Neural cell (in vitro differentiated cells): ENCODE results near the gene EIF4H. TPM values are rescaled to one million over a fixed set of nuclear protein-coding genes. Genes with fewer than 3 reads are reported as not detected.

Experiments used
- H2AFZ ChIP-seq: fragments of 200-600, 300-800 bp; sonication (generic), shearing (Covaris generic); 2 replicates; pipeline ENCODE4 v1.6.0; 2014; ENCODE audit warnings: low read depth, mild to moderate bottlenecking, antibody characterized with exemption, low read length, moderate library complexity
- H3F3A ChIP-seq: fragments of 200-600 bp; shearing (Covaris generic); 2 replicates; pipeline ENCODE4 v1.6.1; 2016; ENCODE audit warnings: mild to moderate bottlenecking, moderate library complexity, mixed read lengths, antibody characterized with exemption, low read length; ENCODE audit not compliant: insufficient read depth, poor library complexity, severe bottlenecking
- H3K27ac ChIP-seq: fragments of 200-600, 300-800 bp; sonication (generic), shearing (Covaris generic); 2 replicates; pipeline ENCODE4 v1.5.1; 2014; ENCODE audit warnings: mild to moderate bottlenecking, low read length, moderate library complexity
- H3K27me3 ChIP-seq: fragments of 300-800, 200-600 bp; sonication (generic), shearing (Covaris generic); 2 replicates; pipeline ENCODE4 v1.6.0; 2014; ENCODE audit warnings: mild to moderate bottlenecking, low read depth, low read length, moderate library complexity; ENCODE audit not compliant: insufficient read depth
- H3K36me3 ChIP-seq: fragments of 300-800, 200-600 bp; sonication (generic), shearing (Covaris generic); 2 replicates; pipeline ENCODE4 v1.5.1; 2014; ENCODE audit warnings: mild to moderate bottlenecking, antibody characterized with exemption, low read length, moderate library complexity; ENCODE audit not compliant: insufficient read depth
- H3K4me2 ChIP-seq: fragments of 300-800, 200-600 bp; sonication (generic), shearing (Covaris generic); 2 replicates; pipeline ENCODE4 v1.6.0; 2014; ENCODE audit warnings: mild to moderate bottlenecking, low read length
- H3K4me3 ChIP-seq: fragments of 300-800, 200-600 bp; sonication (generic), shearing (Covaris generic); 2 replicates; pipeline ENCODE4 v1.5.1; 2014; ENCODE audit warnings: mild to moderate bottlenecking, low read length, moderate library complexity
- H3K79me2 ChIP-seq: fragments of 200-600 bp; shearing (Covaris generic); replicated peaks from 2 replicates; pipeline ENCODE4 v1.6.0; 2014; ENCODE audit warnings: mild to moderate bottlenecking, low read length, moderate library complexity; ENCODE audit not compliant: insufficient read depth
- H3K9ac ChIP-seq: fragments of 300-800, 200-600 bp; sonication (generic), shearing (Covaris generic); 2 replicates; pipeline ENCODE4 v1.6.1; 2016; ENCODE audit warnings: mild to moderate bottlenecking, low read length, mixed read lengths
- H3K9me2 ChIP-seq: fragments of 200-600 bp; shearing (Covaris generic); 2 replicates; pipeline ENCODE4 v1.6.1; 2016; ENCODE audit warnings: mild to moderate bottlenecking, low read length, mixed read lengths; ENCODE audit not compliant: insufficient read depth
- H3K9me3 ChIP-seq: fragments of 200-600, 300-800 bp; sonication (generic), shearing (Covaris generic); 2 replicates; pipeline ENCODE4 v1.6.1; 2016; ENCODE audit warnings: mild to moderate bottlenecking, mixed run types, low read length, moderate library complexity, mixed read lengths
- H4K20me1 ChIP-seq: fragments of 200-600 bp; shearing (Covaris generic); 2 replicates; pipeline ENCODE4 v1.6.1; 2016; ENCODE audit warnings: mild to moderate bottlenecking, mixed run types; ENCODE audit not compliant: insufficient read depth
- EP300 ChIP-seq: fragments of 450-650 bp; conservative IDR thresholded peaks from 2 replicates; pipeline ENCODE4 v1.6.1; 2014; ENCODE audit warnings: antibody characterized with exemption, mild to moderate bottlenecking, moderate library complexity; ENCODE audit not compliant: poor library complexity, severe bottlenecking
- EZH2 ChIP-seq: fragments of 200-600, 300-800 bp; shearing (Covaris generic), sonication (generic); IDR thresholded peaks from 2 replicates; pipeline ENCODE4 v1.6.1; 2014; ENCODE audit warnings: antibody characterized with exemption, low read length, borderline replicate concordance, mild to moderate bottlenecking; ENCODE audit not compliant: insufficient read depth, poor library complexity, severe bottlenecking
- MXI1 ChIP-seq: fragments of 450-650 bp; conservative IDR thresholded peaks from 2 replicates; pipeline ENCODE4 v1.6.1; 2014; ENCODE audit warnings: antibody characterized with exemption, mild to moderate bottlenecking; ENCODE audit not compliant: poor library complexity, severe bottlenecking
- POLR2AphosphoS5 ChIP-seq: IDR thresholded peaks from 2 replicates; pipeline ENCODE4 v1.6.1; 2012
- RAD21 ChIP-seq: fragments of 450-650 bp; conservative IDR thresholded peaks from 2 replicates; pipeline ENCODE4 v1.6.1; 2014; ENCODE audit warnings: antibody characterized with exemption, mild to moderate bottlenecking, moderate library complexity
- REST ChIP-seq: IDR thresholded peaks from 2 replicates; pipeline ENCODE4 v1.6.1; 2012; ENCODE audit warnings: borderline replicate concordance
- SMC3 ChIP-seq: fragments of 450-650 bp; conservative IDR thresholded peaks from 2 replicates; pipeline ENCODE4 v1.6.1; 2014; ENCODE audit warnings: antibody characterized with exemption, mild to moderate bottlenecking, moderate library complexity; ENCODE audit not compliant: poor library complexity
- TAF1 ChIP-seq: IDR thresholded peaks from 2 replicates; pipeline ENCODE4 v1.6.1; 2012; ENCODE audit warnings: low read depth
- polyA plus RNA-seq: library from polyadenylated mRNA; depleted of rRNA; stranded (reverse); fragments of >200 nt; gene quantifications from 2 replicates; pipeline ENCODE4 v1.2.3, GENCODE V29; 2014
- TF ChIP-seq, protein P1 (sequence below): fragments of 450-650 bp; IDR thresholded peaks from 2 replicates; pipeline ENCODE4 v1.5.1; 2014; ENCODE audit warnings: antibody characterized with exemption, mild to moderate bottlenecking, moderate library complexity; ENCODE audit not compliant: poor library complexity, severe bottlenecking

The EIF4H gene
- polyA plus RNA-seq, 1 donor from 2014 or later, result 170 TPM

DNA sequence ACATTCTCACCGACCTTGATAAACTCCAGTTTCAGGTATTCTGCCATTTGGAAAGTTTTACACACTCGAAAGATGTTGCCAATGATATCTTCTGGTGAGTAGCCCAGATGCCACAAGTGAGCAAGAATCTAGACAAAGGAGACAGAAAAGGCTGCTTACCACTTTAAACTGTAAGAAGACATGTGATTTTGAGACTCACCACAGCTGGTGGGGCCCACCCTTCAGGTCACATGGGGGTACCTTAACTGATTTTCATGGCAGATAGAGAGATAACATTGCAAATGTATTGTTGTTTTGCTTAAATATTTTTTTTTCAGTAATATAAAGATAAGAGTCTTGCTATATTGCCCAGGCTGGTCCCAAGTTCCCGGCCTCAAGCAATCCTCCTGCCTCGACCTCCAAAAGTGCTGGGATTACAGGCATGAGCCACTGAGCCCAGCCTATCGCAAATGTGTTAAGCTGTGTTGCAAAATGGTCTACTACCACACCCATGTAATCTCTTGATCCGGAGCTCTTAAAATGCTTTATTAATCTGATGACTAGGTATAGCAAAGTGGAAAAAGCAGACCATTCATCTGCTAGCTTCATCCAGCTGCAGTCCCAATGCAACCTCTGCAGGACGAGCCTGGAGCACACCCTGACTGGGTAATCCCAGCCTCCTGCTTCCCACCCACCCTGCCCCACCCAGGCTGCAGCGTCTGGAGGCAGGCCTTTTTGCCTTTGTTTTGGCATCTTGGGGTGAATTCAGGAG, 61.5 kb downstream of the EIF4H start:
- Histone ChIP-seq H3K27me3 (no peaks in the 10 kb centered on the region), H2AFZ (no peak overlapping the region), H3K9me3 (no peaks in the 10 kb centered on the region), H3K4me3 (no peak overlapping the region), H3K4me2 (no peak overlapping the region), H4K20me1 (no peaks in the 10 kb centered on the region), H3F3A (no peaks in the 10 kb centered on the region), H3K36me3 (no peaks in the 10 kb centered on the region), H3K27ac (no peak overlapping the region), H3K79me2 (no peaks in the 10 kb centered on the region), H3K9me2 (no peaks in the 10 kb centered on the region), H3K9ac (no peak overlapping the region)
- TF ChIP-seq EZH2 (no peak), MXI1 (no peak), RAD21 (no peak), REST (no peak), EP300 (no peak), TAF1 (no peak), POLR2AphosphoS5 (no peak), SMC3 (no peak)
- TF ChIP-seq, protein P1, sequence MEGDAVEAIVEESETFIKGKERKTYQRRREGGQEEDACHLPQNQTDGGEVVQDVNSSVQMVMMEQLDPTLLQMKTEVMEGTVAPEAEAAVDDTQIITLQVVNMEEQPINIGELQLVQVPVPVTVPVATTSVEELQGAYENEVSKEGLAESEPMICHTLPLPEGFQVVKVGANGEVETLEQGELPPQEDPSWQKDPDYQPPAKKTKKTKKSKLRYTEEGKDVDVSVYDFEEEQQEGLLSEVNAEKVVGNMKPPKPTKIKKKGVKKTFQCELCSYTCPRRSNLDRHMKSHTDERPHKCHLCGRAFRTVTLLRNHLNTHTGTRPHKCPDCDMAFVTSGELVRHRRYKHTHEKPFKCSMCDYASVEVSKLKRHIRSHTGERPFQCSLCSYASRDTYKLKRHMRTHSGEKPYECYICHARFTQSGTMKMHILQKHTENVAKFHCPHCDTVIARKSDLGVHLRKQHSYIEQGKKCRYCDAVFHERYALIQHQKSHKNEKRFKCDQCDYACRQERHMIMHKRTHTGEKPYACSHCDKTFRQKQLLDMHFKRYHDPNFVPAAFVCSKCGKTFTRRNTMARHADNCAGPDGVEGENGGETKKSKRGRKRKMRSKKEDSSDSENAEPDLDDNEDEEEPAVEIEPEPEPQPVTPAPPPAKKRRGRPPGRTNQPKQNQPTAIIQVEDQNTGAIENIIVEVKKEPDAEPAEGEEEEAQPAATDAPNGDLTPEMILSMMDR, result no peak

DNA sequence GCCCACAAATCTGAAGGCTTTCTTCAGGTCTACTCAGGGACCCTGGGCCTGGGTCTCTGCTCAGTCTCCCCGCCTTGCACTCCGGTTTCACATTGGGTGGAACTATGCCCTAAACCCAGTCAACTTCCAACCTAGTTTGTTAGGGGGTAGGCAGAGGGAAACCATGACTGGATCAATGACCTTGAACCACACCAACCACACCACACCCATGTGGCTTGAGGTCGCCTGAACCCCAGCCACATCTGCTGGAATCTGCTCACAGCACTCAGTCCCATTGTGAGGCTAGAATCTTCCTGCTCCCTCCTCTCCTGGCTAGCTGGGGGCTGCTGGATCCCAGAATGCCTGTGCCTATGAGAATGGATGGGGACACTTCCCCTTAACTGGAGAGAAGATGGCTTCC, 62.1 kb downstream of the EIF4H start:
- TF ChIP-seq SMC3, result no peak
- TF ChIP-seq REST, result no peak
- no peak for TF ChIP-seq POLR2AphosphoS5
- no peak for TF ChIP-seq TAF1
- no peak for TF ChIP-seq RAD21
- TF ChIP-seq, protein P1, result no peak
- TF ChIP-seq EP300, result no peak
- H3K79me2 ChIP-seq, result no peaks in the 10 kb centered on the region
- H3K9me3 ChIP-seq, result no peaks in the 10 kb centered on the region
- no peaks in the 10 kb centered on the region for H3K27me3 ChIP-seq
- no peaks in the 10 kb centered on the region for H4K20me1 ChIP-seq
- no peak overlapping the region for H2AFZ ChIP-seq
- no peak overlapping the region for H3K27ac ChIP-seq
- H3K4me3 ChIP-seq, result no peak overlapping the region
- no peak overlapping the region for H3K9ac ChIP-seq
- H3F3A ChIP-seq, result no peaks in the 10 kb centered on the region
- no peaks in the 10 kb centered on the region for H3K36me3 ChIP-seq
- no peak overlapping the region for H3K4me2 ChIP-seq
- H3K9me2 ChIP-seq, result no peaks in the 10 kb centered on the region
